GM12801 (cell line): ENCODE results near the gene KRT75.

Source experiments
- CTCF ChIP-seq: IDR thresholded peaks from one replicate; pipeline ENCODE4 v1.5.1; 2011; ENCODE audit warnings: control low read depth; ENCODE audit not compliant: insufficient read length; ENCODE audit errors: extremely low read depth

The KRT75 gene

GRCh38 chr12:52458861-52459260 lies 24.7 kb upstream of the KRT75 start:
- no peak for TF ChIP-seq CTCF

GRCh38 chr12:52455821-52456220 lies 21.6 kb upstream of the KRT75 start:
- TF ChIP-seq CTCF, result no peak

- TF ChIP-seq CTCF, result no peak
Measured at GRCh38 chr12:52454411-52455201, 20.4 kb upstream of the KRT75 start.

- no peak for TF ChIP-seq CTCF
Measured at GRCh38 chr12:52452101-52452500, 17.9 kb upstream of the KRT75 start, which contains the start of gene KRT6B. Gene KRT6B (minus strand): TSS chr12:52452146. CDS start chr12:52452078, 68 bp downstream.

- no peak for TF ChIP-seq CTCF
Measured at GRCh38 chr12:52448228-52448627, 14.1 kb upstream of the KRT75 start.

- no peak for TF ChIP-seq CTCF
Measured at GRCh38 chr12:52446367-52447045, 12.3 kb upstream of the KRT75 start.

- no peak for TF ChIP-seq CTCF
Measured at GRCh38 chr12:52445876-52446275, 11.7 kb upstream of the KRT75 start.
